Stromal cell of bone marrow (primary cell): Measurements from ENCODE around the gene TLE4.

Source experiments
- DNase-seq: peaks from one replicate; pipeline ENCODE4 v3.0.0-alpha.2; 2012; ENCODE audit warnings: low read depth

The TLE4 gene

DNA sequence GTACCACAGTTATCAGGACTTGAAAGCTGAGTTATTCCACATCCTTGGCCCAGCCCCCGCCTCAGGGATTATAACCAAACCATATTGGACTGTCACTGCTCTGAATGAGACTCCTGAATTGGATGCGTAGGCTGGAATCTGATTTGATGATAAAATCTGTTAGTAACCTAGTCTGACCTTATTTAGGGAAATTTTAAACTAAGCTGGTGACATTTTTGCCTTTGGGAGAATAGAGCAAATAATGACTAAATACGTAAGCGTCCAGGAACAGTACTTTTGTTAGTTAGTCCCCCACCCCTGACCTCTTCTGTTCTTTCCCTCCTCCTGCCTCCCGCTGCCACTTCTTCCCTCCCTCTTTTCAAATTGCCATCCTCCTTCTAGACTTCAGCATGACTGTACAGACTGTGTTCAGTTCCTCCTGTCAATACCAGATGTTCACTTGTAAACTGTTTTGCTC, 92.6 kb downstream of the TLE4 start:
- no peak for DNase-seq

DNA sequence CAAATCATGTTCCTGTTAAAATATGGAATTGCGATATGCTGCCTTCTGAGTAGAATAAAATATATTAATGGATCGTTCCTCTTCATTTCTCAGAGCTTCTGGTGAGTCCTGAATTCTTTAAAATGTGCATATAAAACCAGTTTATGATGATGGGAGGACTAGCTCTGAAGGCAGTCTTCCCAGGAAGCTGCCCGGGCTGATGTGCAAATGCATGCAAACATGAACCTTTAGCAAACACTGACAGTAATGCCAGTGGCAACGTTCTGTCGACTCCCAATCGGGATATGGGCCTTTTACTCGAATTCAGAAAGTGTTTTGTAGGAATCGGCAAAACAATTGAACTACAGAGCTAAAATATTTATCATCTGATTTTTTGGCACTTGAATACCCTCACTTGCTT, 93.6 kb downstream of the TLE4 start:
- no peak for DNase-seq

DNA sequence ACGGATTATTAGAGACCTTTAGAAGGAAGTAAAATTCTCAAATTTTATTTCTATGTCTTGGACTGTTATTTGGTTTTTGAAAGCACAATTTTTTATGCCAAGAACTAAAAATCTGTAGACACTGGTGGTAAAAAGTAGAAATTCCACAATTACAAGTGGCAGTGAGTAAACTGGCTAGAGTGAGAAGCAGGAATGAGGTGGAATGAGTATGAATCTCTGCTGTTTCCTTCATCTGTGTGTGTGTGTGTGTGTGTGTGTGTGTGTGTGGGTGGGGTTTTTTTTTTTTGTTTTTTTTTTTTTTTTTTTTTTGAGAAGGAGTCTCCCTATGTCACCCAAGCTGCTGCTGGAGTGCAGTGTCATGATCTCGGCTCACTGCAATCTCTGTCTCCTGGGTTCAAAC, 94.2 kb downstream of the TLE4 start:
- no peak for DNase-seq

DNA sequence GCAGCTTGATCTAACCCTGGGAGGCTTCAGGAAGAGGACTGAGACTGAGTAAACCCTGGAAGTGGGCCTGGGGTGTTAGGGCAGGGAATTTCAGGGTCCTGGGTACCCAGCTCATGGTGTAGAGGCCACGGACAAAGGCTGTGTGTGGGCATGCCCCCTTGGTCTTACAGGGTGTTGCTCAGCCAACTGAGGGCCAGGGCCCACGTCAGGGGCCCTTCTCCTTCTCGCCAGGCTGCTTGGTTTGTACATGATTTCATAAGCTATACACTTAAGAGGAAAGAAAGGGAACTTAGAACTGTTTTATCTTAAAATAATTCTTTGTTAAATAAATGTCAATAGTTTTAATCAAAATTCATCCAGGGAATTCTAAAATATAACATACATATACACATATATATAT, 95.4 kb downstream of the TLE4 start:
- DNase-seq = no peak

DNA sequence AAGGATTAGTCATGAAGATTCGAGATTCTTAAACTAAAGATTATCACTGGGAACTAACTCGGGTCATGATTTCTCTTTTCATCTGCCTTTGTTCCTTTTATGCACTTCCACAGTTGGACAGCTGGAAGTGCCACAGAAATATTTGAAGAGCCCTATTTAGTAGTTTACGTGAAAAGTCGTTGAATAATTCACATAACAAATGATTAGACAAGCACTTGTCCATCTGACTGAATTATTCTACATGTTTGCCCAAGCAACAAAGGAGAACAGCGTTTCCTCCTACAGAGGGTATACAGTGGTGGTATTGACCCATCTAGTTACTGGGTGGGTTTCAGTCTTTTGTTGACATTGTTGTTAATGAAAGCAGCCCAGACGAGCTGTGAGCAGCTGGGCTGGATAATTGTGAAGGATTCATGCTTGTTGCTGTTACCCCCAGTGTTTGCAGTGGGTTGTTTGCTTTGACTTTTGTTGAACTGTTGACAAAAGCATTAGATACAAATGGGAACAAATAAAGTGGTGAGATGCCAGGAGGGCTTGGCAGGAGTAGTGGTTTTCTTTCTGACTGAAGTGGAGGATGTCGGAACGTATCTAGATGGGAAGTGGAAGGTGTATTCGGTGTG, 96.2 kb downstream of the TLE4 start:
- no peak for DNase-seq

DNA sequence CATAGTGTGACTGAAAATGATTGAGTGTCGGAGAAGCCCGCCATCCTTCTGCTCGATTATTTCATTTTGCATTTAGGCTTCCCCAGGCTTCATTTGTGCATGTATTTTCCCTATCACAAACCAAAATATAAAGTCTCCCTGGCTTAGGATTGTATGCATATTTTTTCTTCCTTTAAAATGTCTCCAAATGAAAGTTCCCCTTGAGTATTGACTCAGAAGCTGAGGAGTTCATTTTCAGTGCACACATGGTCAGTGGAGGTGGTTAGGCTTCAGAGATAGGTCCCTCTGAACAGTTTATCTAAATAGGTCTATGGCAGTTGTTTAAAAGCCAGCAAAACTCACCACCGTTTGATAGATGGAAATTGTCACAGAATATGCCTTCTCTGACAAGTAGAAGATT, 97.2 kb downstream of the TLE4 start:
- no peak for DNase-seq

DNA sequence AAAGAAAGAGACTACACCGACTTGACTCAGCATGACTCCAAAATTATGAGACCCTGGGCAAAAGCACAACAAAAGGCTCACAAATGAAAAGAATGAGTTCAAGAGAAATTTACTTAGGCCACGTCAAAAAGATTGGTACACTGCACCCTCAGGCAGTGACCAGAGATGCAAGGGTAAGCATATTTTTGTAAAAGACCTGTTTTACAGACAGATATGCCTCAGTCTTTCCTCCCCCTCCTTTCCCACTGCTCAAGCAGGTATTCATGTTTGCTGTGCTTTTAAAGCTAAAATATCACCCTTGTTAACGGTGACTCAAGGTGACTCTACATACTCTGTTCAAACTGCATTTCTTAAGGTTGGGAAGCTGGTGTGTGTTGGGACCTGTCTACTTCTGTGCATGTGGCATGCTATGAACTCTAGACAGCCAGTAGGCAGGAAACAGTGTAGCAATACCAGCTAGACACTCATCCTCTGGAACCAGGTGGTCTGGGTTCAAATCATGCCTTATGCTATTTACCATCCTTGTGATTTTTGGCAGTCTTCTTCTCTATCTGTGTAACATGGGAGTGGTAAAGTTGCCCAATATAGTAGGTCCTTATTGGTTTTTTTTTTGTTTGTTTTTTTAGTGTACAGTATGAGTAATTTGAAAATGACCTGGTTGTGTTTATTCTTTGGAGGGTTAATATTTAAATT, 98.7 kb downstream of the TLE4 start:
- no peak for DNase-seq

DNA sequence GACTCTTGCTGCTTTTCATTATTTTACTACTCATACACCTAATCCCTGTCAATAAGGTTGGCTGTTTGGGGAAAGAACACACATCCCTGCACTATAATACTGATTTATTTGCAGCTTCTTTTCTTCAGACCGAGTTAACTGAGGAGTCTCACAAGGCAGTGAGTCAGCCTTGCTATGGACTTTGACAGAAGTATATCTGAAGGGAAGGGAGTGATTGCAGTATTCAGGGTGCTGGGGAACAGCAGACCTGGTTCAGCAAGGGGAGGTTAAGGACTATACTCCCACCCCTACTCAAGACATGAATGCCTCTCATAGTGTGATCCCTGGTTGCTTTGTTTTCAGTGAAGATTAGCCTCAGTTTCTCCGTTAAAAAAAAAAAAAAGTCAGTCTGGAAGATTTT, 99.8 kb downstream of the TLE4 start:
- DNase-seq = no peak

DNA sequence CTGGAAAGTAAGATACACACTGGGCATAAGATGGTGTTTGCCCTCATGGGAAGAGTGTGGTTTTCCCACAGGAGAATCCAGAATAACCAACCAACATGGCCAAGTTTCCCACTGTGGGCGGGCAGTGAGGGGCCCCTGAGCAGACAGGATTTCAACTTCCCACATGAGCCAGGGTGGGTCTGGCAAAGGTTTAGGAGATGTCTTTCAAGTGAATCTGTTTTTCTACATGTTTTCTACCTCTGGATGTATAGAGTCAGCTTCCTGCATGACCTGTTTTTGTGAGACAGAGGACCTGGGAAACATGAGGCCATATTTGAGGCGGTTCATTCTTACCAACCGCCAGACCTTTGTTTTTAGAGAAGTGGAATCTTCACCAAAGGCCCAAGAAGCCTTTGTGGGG, 100.5 kb downstream of the TLE4 start:
- no peak for DNase-seq

DNA sequence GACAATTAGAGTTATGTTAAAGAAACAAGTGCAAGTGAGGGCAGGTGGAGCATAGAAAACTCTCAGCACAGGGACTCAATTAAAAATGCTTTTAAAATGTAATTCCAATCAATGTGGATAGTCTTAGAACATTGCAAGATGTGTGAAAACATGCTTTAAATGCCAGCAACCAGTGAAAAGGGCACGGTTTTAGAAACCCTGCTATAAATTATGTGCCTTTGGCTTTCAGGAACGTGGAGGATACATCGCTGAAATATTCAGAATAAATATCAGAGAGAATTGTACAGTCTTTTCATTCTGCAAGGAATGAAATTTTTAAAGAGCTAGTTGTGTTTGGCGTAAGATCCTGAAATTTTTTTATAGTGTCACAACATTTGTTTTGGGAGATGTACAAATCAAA, 101.1 kb downstream of the TLE4 start:
- no peak for DNase-seq

DNA sequence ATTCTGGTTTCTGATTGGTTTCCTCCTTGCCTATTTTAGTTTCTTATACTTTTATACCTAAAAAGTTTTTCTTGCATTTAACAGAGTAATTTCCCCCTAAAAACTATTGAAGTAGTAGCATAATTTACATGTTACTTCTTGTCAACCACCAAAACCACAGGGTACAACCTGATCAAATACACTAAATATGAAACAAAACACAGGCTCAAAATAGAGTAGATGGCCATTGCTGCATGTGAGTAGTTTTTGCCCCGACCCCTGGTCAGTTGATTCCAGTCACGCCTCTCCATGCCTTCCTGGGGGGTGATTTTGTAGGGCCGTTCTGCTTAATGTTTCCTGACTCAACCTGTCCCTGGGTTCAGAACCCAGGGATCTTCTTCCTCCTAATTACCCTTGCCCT, 101.8 kb downstream of the TLE4 start:
- no peak for DNase-seq

DNA sequence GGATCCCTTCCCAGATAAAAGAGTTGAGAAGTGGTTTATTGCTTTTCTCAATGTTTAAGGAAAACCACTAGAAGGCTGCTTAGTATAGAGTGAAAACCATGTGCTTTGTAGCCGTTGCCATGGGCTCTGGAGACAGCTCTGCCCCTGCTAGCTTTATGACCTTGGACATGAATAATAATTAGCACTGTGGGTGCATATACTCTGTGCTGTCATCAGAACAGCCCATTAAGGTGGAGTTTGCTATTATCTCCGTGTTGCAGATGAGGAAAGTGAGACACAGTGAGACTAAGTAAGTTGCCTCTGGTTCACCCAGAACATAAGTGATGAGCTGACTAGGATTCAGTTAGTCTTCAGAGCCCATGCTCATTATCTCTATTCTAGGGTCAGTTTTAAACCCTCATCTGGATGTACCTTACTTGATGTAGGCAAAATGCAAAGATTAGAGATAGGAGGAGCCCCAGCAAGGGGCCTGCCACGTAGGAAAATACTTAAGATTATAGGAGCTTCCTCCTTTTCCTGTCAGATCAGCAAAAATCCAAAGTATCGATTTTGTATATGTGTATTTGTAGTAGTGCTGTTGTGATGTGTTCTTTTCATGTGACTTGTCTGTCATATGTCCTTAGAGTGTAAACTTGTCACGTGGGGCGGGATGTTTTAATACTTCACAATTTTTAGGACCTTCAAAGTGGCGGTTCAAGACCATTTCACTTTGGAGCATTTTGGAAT, 102.5 kb downstream of the TLE4 start:
- DNase-seq = no peak

DNA sequence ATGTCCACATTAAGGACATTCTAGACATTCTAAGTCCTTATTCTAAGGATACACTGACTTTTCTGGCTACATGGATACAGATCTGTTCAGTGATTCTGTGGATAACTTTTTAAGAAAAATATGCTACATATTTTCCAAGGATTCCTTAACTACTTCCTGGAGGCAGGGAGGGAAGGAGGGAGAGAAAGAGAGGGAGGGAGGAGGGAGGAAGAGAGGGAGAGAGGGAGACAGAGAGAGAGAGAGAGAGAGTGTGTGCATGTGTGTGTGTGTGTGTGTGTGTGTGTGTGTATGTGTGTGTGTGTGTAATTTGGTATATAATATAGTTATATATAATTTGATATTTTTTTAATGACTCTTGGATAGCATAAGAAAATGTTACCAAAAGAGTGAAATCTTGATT, 109.8 kb downstream of the TLE4 start:
- DNase-seq = no peak

DNA sequence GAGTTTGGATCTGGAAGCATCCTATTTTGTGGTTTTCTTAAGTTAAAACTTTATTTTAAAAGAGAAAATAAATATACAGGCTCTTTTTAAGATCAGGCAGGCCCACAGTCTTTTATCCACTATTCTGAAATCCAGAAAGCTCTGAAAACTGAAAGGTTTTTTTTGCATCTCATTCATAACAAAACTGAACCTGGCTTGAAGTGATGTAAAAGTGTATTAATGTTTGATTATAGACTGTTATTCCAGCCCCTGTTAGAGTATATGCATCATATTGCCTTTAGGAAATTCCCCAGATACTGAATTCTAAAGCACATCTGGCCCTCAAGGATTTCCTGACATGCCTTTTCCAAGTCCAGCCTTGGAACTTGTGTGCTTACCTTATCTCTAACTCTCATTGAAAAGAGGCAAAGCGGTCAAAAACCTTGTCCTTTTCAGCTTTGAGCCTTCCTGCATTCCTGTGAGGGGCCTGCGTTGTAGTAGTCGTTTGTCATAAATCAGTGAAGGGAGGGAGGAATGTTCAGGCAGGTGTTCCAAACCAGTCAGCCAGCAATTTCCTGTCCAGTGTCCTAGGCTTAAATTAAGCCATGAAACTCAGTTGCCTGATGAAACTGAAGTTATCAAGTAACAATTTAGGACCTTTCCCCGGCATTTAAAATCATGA, 110.4 kb downstream of the TLE4 start:
- no peak for DNase-seq

DNA sequence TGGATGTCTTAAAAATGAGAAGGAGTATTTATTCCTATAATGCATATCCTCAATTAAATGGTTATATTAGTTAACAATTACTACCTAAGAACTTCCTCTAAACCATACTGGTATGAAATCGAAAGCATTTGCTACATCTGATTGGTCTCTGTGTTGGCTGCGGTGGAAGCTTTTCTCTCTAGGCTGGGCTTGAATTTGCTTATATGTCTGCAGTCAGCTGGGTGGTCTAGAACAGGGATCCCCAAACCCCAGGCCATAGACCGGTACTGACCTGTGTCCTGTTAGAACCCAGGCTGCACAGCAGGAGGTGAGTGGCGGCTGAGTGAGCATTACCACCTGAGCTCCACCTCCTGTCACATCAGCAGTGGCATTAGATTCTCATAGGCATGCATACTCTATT, 112.3 kb downstream of the TLE4 start:
- no peak for DNase-seq

DNA sequence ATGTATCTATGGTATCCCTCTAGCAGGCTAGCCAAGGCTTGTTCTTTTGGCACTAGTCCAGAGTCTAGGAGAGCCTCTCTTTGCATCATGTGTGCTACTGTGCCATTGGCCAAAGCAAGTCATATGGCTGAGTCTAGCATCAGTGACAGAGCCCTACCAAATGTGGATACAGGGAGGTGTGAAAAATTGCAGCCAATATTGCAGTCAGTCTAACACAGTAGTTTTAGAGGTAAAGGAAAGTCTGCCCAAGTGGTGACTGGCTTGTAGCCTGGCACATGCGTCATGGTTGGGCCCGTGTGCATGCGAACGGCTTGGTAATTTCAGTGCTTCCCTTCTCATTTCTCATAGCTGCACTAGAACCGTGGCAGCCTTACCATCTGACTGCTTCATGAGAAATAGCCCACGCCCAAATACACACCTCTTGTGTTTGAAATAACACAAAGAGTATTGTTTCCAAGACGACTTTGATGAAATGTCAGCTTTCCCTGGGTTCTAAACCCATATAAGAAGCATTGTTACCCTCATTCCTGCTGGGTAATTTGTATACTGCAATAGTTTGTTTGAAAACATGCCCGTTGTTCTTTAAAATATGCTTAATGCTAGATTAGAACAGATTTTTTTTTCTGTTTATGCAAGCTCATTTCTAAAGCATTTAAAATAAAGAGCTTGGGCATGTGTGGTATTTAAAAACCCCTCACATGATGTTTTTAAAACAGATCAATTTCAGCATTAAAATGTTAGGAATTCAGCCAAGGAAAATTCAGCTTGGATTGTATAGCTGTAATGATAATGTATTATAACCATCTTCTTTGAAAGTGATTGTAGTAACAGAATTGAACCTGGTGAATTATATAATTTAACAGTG, 113.2 kb downstream of the TLE4 start:
- DNase-seq = no peak

DNA sequence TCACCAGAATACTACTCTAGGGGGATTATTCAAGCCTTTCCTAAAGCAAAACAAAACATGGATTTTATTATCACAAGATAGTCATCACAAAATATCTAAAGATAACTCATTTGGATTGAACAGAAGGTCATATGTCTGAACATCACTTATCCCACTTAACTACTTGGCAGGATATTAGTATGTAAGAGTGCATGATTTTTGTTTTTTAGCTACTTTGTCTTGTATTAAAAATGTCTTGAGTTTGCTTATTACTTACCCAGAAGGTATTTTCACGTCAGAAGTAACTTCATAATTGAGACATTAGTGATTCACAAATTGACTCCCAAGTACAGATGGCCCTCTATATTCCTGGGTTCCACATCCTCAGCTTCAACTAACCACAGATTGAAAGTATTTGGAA, 113.8 kb downstream of the TLE4 start:
- DNase-seq = no peak

DNA sequence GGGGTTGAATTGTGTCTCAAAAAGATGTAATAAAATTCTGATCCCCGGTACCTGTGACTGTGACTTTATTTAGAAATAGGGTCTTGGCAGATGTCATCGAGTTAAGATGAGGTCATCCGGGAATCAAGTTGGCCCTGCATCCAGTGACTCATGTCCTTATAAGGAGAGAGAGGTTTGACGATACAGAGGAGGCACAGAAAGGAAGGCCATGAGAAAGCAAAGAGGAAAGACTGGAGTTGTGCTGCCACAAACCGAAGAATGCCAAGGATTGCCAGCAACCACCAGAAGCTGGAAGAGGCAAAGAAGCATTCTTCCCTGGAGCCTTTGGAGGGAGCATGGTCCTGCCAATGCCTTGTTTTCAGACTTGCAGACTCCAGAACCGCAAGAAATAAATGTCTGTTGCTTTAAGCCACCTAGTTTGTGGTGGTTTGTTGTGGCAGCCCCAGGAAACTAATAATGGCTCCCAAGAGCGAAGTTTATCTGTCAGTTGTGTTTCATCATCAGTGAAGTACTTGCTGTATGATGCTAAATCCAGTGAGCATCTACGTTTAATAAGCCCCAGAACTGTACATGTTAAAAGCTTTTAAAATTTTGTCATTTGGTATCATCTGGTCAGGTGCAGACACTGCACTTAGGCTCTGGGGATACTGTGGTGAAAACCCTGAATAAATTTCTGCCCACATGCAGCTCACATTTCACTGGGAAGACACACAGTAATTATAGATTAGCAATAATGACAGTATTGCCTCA, 114.8 kb downstream of the TLE4 start:
- DNase-seq = peak; percentile 96

DNA sequence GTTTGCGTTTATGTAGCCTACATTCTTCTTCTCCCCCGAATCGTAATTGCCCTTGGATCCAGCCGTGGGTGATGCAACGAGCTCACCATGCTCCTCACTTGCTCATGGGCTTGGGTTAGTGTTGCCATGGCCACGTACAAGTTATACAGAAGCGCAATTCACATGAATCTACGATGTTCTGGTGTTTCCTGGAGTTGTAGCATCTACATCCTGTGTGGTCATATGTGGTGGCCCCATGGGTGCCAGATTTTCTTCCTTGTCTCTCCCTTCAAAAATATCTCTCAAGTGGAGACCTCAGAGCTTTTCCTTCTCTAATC, 115.3 kb downstream of the TLE4 start:
- DNase-seq = peak; percentile 86

DNA sequence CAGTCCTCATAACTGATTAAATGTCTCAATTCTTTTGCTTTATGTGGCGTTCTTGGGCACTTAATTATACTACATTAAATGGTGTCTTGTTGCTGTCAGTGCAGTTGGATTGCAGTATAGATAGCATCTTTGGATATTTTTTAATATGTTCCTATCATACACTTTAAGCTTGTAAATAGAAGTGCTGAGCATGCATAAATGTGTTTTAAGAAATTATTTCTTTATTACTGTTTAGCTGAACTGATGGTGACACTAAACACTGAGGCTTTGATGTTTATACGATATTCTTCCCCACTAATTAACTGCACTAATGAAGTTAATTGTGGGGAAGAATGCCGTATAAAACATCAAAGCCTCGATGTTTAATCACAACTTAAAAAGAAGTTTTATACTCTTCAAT, 116.6 kb downstream of the TLE4 start:
- DNase-seq = no peak

DNA sequence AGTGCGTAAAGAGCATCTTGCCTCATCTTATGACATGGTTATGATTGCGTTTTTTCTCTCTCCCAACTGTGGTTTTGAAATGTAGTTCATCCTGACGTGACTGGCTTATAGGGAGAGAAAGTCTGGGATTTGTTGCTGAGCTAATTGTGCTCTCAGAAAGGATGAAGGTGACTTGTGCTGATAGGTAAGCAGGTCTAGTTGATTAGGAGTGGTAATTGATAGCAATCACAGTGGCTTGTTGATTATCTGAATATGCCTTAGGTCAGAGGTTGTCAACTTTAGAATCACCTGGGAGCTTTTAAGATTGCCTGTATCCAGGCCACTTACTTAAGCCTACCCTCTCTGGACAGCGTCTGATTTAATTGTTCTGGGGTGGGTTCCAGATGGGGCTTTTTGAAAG, 117.8 kb downstream of the TLE4 start:
- DNase-seq = no peak
